HCT116 (cell line): ENCODE results near the gene NEDD4L.

ENCODE experiments used
- TCF7L2 ChIP-seq: IDR thresholded peaks from 2 replicates; pipeline ENCODE4 v1.7.0; 2011; ENCODE audit warnings: borderline replicate concordance, inconsistent platforms; ENCODE audit not compliant: insufficient read depth, insufficient read length; ENCODE audit errors: extremely low read depth
- TF ChIP-seq, protein P1 (sequence below): IDR thresholded peaks from 2 replicates; pipeline ENCODE4 v1.6.1; 2012; ENCODE audit warnings: low read depth

DNA sequence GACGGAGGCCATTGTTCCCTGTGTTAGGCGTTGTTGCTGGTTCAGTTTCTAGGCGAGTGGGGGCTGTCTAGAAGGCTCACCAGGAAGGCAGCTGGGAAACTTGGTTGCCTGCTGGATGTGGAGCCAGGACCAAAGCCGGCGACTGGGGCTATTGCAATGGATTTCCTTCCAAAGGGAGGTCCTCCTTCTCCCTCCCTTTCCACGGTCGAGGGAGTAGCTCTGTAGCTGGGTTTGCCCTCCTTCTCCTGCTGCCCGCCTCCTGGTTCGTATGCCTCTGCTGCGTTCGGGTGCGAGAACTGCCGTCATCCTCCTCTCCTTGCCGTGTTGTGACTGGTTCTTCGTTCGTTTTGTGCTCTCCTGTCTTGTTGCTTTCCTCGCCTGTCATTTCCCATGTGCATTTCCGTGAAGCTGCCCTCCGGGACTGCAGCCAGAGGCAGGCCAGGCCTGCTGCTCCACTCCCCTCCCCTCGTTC is 203.4 kb downstream of the NEDD4L start:
- no peak for TF ChIP-seq TCF7L2
- TF ChIP-seq, protein P1, sequence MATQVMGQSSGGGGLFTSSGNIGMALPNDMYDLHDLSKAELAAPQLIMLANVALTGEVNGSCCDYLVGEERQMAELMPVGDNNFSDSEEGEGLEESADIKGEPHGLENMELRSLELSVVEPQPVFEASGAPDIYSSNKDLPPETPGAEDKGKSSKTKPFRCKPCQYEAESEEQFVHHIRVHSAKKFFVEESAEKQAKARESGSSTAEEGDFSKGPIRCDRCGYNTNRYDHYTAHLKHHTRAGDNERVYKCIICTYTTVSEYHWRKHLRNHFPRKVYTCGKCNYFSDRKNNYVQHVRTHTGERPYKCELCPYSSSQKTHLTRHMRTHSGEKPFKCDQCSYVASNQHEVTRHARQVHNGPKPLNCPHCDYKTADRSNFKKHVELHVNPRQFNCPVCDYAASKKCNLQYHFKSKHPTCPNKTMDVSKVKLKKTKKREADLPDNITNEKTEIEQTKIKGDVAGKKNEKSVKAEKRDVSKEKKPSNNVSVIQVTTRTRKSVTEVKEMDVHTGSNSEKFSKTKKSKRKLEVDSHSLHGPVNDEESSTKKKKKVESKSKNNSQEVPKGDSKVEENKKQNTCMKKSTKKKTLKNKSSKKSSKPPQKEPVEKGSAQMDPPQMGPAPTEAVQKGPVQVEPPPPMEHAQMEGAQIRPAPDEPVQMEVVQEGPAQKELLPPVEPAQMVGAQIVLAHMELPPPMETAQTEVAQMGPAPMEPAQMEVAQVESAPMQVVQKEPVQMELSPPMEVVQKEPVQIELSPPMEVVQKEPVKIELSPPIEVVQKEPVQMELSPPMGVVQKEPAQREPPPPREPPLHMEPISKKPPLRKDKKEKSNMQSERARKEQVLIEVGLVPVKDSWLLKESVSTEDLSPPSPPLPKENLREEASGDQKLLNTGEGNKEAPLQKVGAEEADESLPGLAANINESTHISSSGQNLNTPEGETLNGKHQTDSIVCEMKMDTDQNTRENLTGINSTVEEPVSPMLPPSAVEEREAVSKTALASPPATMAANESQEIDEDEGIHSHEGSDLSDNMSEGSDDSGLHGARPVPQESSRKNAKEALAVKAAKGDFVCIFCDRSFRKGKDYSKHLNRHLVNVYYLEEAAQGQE = no peak
